Measurements from ENCODE around the gene AMOTL2. TPM values are rescaled to one million over a fixed set of nuclear protein-coding genes. Genes with fewer than 3 reads are reported as not detected.

The AMOTL2 gene
- total and polyA plus RNA-seq, 4 donors, result 4.2 to 16.7 (median 9.4) TPM

DNA sequence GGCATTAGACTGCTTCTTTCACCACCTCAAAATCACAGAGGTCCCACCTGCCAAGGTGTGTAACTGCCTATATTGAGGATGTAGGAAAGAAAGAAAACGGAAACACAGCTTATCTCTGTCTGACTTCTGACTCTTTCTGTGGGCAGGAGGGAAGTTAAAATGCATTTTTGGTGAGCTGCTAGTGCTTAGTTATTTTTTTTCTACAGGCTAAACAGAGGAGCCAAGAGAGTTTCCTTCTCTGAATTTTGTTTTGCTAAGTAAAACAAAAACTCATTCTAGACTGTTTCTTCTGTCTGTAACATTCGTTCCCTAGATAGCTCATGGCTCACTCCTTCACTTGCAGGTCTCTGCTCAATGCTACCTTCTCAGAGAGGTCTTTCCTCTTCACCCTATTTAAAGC, 18.8 kb upstream of the AMOTL2 start:
- H3K9ac ChIP-seq (ENCODE audit: low read depth in 1 of 2, low read length in 2 of 2), result no peak overlapping the region
- no peak overlapping the region for H3K4me3 ChIP-seq (ENCODE audit: low read depth in 1 of 3, low read length in 3 of 3)
- no peaks in the 10 kb centered on the region for H3K9me3 ChIP-seq (ENCODE audit: control insufficient read depth in 4 of 4, low read length in 3 of 4)
- WGBS, result 77% methylated on average over 2 of the region's 2 CpGs
- H3K36me3 ChIP-seq (ENCODE audit: control insufficient read depth in 4 of 4, insufficient read depth in 3 of 4, low read depth in 1 of 4, low read length in 3 of 4), result no peaks in the 10 kb centered on the region
- H3K27me3 ChIP-seq (ENCODE audit: control insufficient read depth in 4 of 4, insufficient read depth in 4 of 4, low read length in 3 of 4), result peaks cover 0 to 7% (median 0%) of the 10 kb centered on the region in 4 donors
- TF ChIP-seq FOXA2 (IDR thresholded peaks at IDR 0.05), result no peak
- TF ChIP-seq EGR1 (IDR thresholded peaks at IDR 0.05; ENCODE audit: low read depth in 2 of 2), result no peak
- no peak for TF ChIP-seq RAD21 (IDR thresholded peaks at IDR 0.05)
- no peak for TF ChIP-seq TAF1 (conservative IDR thresholded peaks at IDR 0.05)
- no peak for TF ChIP-seq RXRA (IDR thresholded peaks at IDR 0.05)
- no peak for TF ChIP-seq HNF4A (conservative IDR thresholded peaks at IDR 0.05)
- TF ChIP-seq, protein P1, sequence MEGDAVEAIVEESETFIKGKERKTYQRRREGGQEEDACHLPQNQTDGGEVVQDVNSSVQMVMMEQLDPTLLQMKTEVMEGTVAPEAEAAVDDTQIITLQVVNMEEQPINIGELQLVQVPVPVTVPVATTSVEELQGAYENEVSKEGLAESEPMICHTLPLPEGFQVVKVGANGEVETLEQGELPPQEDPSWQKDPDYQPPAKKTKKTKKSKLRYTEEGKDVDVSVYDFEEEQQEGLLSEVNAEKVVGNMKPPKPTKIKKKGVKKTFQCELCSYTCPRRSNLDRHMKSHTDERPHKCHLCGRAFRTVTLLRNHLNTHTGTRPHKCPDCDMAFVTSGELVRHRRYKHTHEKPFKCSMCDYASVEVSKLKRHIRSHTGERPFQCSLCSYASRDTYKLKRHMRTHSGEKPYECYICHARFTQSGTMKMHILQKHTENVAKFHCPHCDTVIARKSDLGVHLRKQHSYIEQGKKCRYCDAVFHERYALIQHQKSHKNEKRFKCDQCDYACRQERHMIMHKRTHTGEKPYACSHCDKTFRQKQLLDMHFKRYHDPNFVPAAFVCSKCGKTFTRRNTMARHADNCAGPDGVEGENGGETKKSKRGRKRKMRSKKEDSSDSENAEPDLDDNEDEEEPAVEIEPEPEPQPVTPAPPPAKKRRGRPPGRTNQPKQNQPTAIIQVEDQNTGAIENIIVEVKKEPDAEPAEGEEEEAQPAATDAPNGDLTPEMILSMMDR (IDR thresholded peaks at IDR 0.05; ENCODE audit: low read depth, low read length, missing input control), result no peak
- TF ChIP-seq FOXA1 (IDR thresholded peaks at IDR 0.05), result no peak
- TF ChIP-seq, protein P2, sequence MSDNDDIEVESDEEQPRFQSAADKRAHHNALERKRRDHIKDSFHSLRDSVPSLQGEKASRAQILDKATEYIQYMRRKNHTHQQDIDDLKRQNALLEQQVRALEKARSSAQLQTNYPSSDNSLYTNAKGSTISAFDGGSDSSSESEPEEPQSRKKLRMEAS (IDR thresholded peaks at IDR 0.05), result no peak
- TF ChIP-seq JUND (IDR thresholded peaks at IDR 0.05), result no peak
- TF ChIP-seq, protein P3, sequence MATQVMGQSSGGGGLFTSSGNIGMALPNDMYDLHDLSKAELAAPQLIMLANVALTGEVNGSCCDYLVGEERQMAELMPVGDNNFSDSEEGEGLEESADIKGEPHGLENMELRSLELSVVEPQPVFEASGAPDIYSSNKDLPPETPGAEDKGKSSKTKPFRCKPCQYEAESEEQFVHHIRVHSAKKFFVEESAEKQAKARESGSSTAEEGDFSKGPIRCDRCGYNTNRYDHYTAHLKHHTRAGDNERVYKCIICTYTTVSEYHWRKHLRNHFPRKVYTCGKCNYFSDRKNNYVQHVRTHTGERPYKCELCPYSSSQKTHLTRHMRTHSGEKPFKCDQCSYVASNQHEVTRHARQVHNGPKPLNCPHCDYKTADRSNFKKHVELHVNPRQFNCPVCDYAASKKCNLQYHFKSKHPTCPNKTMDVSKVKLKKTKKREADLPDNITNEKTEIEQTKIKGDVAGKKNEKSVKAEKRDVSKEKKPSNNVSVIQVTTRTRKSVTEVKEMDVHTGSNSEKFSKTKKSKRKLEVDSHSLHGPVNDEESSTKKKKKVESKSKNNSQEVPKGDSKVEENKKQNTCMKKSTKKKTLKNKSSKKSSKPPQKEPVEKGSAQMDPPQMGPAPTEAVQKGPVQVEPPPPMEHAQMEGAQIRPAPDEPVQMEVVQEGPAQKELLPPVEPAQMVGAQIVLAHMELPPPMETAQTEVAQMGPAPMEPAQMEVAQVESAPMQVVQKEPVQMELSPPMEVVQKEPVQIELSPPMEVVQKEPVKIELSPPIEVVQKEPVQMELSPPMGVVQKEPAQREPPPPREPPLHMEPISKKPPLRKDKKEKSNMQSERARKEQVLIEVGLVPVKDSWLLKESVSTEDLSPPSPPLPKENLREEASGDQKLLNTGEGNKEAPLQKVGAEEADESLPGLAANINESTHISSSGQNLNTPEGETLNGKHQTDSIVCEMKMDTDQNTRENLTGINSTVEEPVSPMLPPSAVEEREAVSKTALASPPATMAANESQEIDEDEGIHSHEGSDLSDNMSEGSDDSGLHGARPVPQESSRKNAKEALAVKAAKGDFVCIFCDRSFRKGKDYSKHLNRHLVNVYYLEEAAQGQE (IDR thresholded peaks at IDR 0.05), result no peak
- TF ChIP-seq, protein P4, sequence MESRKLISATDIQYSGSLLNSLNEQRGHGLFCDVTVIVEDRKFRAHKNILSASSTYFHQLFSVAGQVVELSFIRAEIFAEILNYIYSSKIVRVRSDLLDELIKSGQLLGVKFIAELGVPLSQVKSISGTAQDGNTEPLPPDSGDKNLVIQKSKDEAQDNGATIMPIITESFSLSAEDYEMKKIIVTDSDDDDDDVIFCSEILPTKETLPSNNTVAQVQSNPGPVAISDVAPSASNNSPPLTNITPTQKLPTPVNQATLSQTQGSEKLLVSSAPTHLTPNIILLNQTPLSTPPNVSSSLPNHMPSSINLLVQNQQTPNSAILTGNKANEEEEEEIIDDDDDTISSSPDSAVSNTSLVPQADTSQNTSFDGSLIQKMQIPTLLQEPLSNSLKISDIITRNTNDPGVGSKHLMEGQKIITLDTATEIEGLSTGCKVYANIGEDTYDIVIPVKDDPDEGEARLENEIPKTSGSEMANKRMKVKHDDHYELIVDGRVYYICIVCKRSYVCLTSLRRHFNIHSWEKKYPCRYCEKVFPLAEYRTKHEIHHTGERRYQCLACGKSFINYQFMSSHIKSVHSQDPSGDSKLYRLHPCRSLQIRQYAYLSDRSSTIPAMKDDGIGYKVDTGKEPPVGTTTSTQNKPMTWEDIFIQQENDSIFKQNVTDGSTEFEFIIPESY (IDR thresholded peaks at IDR 0.05), result no peak
- DNase-seq (ENCODE audit: low spot score), result no peak
- H3K4me1 ChIP-seq (ENCODE audit: control insufficient read depth in 4 of 4, insufficient read depth in 4 of 4, low read length in 3 of 4), result no peaks in the 10 kb centered on the region
- no peak overlapping the region for H3K27ac ChIP-seq (ENCODE audit: low read depth in 1 of 2, low read length in 2 of 2)

DNA sequence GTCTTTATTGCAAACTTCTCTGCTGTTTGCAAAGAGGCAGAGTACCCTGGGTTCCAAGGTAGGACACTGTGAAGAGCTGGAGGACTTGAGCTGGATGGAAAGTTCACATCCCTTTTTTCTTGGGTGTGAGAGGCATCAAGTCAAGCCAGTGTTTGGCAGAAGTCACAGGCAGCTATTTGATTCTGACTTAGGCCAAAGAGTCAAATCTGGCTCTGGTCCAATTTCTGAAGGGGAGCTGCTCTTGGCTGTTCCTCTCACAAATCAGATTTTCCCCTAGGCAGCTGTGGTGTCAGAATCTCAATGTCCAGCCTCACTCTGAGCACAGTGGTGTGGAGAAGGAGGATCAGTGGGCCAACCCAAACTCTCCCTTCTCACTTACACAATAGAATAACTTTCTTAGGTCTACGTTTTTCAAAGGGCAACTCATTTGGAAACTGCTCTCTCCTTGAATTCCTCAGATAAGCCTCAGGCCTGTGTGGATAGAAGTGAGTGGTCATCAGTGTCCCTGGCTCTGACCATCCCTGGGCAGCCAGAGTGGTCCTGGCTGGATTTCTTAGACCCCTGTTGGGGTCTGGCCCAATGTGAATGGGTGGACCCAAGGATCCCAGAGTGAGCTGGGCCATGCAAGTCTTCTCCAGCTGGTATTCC, 18.2 kb upstream of the AMOTL2 start:
- Histone ChIP-seq H3K9me3 (ENCODE audit: control insufficient read depth in 4 of 4, low read length in 3 of 4) (no peaks in the 10 kb centered on the region), H3K9ac (ENCODE audit: low read depth in 1 of 2, low read length in 2 of 2) (no peak overlapping the region), H3K27ac (ENCODE audit: low read depth in 1 of 2, low read length in 2 of 2) (no peak overlapping the region), H3K4me3 (ENCODE audit: low read depth in 1 of 3, low read length in 3 of 3) (no peak overlapping the region), H3K36me3 (ENCODE audit: control insufficient read depth in 4 of 4, insufficient read depth in 3 of 4, low read depth in 1 of 4, low read length in 3 of 4) (no peaks in the 10 kb centered on the region), H3K4me1 (ENCODE audit: control insufficient read depth in 4 of 4, insufficient read depth in 4 of 4, low read length in 3 of 4) (no peaks in the 10 kb centered on the region), H3K27me3 (ENCODE audit: control insufficient read depth in 4 of 4, insufficient read depth in 4 of 4, low read length in 3 of 4) (peaks cover 0 to 7% (median 0%) of the 10 kb centered on the region in 4 donors)
- DNase-seq (ENCODE audit: low spot score), result no peak
- WGBS, result 63% methylated on average over 1 of the region's 1 CpG
- no peak for TF ChIP-seq NR2F2 (IDR thresholded peaks at IDR 0.05)
- TF ChIP-seq, protein P3 (IDR thresholded peaks at IDR 0.05), result no peak
- TF ChIP-seq, protein P4 (IDR thresholded peaks at IDR 0.05), result no peak
- no peak for TF ChIP-seq JUND (IDR thresholded peaks at IDR 0.05)
- no peak for TF ChIP-seq HNF4A (conservative IDR thresholded peaks at IDR 0.05)
- no peak for TF ChIP-seq GABPA (IDR thresholded peaks at IDR 0.05 in 1 of 2, conservative IDR thresholded peaks at IDR 0.05 in 1 of 2)
- TF ChIP-seq, protein P1 (IDR thresholded peaks at IDR 0.05; ENCODE audit: low read depth, low read length, missing input control), result no peak
- TF ChIP-seq FOXA1 (IDR thresholded peaks at IDR 0.05), result no peak
